Mononuclear cell (primary cell): ENCODE results near the gene ZNF473. TPM values are rescaled to one million over a fixed set of nuclear protein-coding genes. Genes with fewer than 3 reads are reported as not detected.

Experiments used
- H3K27me3 ChIP-seq: 2 replicates; pipeline ENCODE4 v1.6.0; 2011; ENCODE audit warnings: low read length, control low read depth; ENCODE audit not compliant: insufficient read depth
- H3K4me1 ChIP-seq: 2 replicates; pipeline ENCODE4 v1.5.1; 2011; ENCODE audit warnings: mild to moderate bottlenecking, low read length, control low read depth; ENCODE audit not compliant: insufficient read depth
- H3K4me3 ChIP-seq: 2 replicates; pipeline ENCODE4 v1.5.1; 2011; ENCODE audit warnings: mild to moderate bottlenecking, low read length, moderate library complexity
- H3K9me3 ChIP-seq: 2 replicates; pipeline ENCODE4 v1.5.1; 2011; ENCODE audit warnings: low read depth, mild to moderate bottlenecking, control low read depth, low read length
- total RNA-seq: library from RNA; depleted of rRNA; stranded (reverse); fragments of >200 nt; gene quantifications from one replicate; pipeline ENCODE4 v1.2.3, GENCODE V29; 2012

ZNF473 gene
- total RNA-seq, 1 donor = 2.0 TPM

- H3K9me3 ChIP-seq = no peaks in the 10 kb centered on the region
- no peaks in the 10 kb centered on the region for H3K27me3 ChIP-seq
- H3K4me3 ChIP-seq = no peak overlapping the region
- H3K4me1 ChIP-seq = peaks cover 10% of the 10 kb centered on the region
Measured at GRCh38 chr19:49999371-50000010, 26.3 kb upstream of the ZNF473 start.

- no peaks in the 10 kb centered on the region for H3K27me3 ChIP-seq
- H3K4me1 ChIP-seq = peaks cover 11% of the 10 kb centered on the region
- H3K9me3 ChIP-seq = no peaks in the 10 kb centered on the region
- no peak overlapping the region for H3K4me3 ChIP-seq
Measured at GRCh38 chr19:50000038-50000840, 25.6 kb upstream of the ZNF473 start.

GRCh38 chr19:50000841-50001557 is 24.8 kb upstream of the ZNF473 start:
- Histone ChIP-seq H3K4me3 (no peak overlapping the region), H3K27me3 (no peaks in the 10 kb centered on the region), H3K9me3 (no peaks in the 10 kb centered on the region), H3K4me1 (peaks cover 11% of the 10 kb centered on the region)

GRCh38 chr19:50001775-50002174 is 24.0 kb upstream of the ZNF473 start:
- Histone ChIP-seq H3K4me1 (peaks cover 11% of the 10 kb centered on the region), H3K27me3 (no peaks in the 10 kb centered on the region), H3K9me3 (no peaks in the 10 kb centered on the region), H3K4me3 (no peak overlapping the region)

- H3K4me3 ChIP-seq = no peak overlapping the region
- H3K4me1 ChIP-seq = peaks cover 11% of the 10 kb centered on the region
- no peaks in the 10 kb centered on the region for H3K9me3 ChIP-seq
- no peaks in the 10 kb centered on the region for H3K27me3 ChIP-seq
Measured at GRCh38 chr19:50002386-50002960, 23.3 kb upstream of the ZNF473 start.

GRCh38 chr19:50003254-50003788 is 22.5 kb upstream of the ZNF473 start:
- Histone ChIP-seq H3K4me1 (peaks cover 11% of the 10 kb centered on the region), H3K4me3 (no peak overlapping the region), H3K27me3 (no peaks in the 10 kb centered on the region), H3K9me3 (no peaks in the 10 kb centered on the region)

- H3K9me3 ChIP-seq = no peaks in the 10 kb centered on the region
- H3K4me3 ChIP-seq = no peak overlapping the region
- H3K27me3 ChIP-seq = no peaks in the 10 kb centered on the region
- peaks cover 11% of the 10 kb centered on the region for H3K4me1 ChIP-seq
Measured at GRCh38 chr19:50003810-50004419, 21.9 kb upstream of the ZNF473 start.

- H3K4me1 ChIP-seq = peaks cover 11% of the 10 kb centered on the region
- no peak overlapping the region for H3K4me3 ChIP-seq
- no peaks in the 10 kb centered on the region for H3K9me3 ChIP-seq
- no peaks in the 10 kb centered on the region for H3K27me3 ChIP-seq
Measured at GRCh38 chr19:50005428-50005827, 20.4 kb upstream of the ZNF473 start.

GRCh38 chr19:50007170-50007569 is 18.6 kb upstream of the ZNF473 start:
- no peaks in the 10 kb centered on the region for H3K9me3 ChIP-seq
- no peaks in the 10 kb centered on the region for H3K27me3 ChIP-seq
- no peak overlapping the region for H3K4me3 ChIP-seq
- H3K4me1 ChIP-seq = peaks cover 11% of the 10 kb centered on the region

- Histone ChIP-seq H3K27me3 (no peaks in the 10 kb centered on the region), H3K4me1 (peaks cover 11% of the 10 kb centered on the region), H3K4me3 (no peak overlapping the region), H3K9me3 (no peaks in the 10 kb centered on the region)
Measured at GRCh38 chr19:50007947-50008346, 17.9 kb upstream of the ZNF473 start.

- Histone ChIP-seq H3K4me1 (peaks cover 11% of the 10 kb centered on the region), H3K27me3 (no peaks in the 10 kb centered on the region), H3K4me3 (no peak overlapping the region), H3K9me3 (no peaks in the 10 kb centered on the region)
Measured at GRCh38 chr19:50008532-50008931, 17.3 kb upstream of the ZNF473 start.

- Histone ChIP-seq H3K9me3 (no peaks in the 10 kb centered on the region), H3K4me3 (no peak overlapping the region), H3K27me3 (no peaks in the 10 kb centered on the region), H3K4me1 (no peaks in the 10 kb centered on the region)
Measured at GRCh38 chr19:50016225-50016807, 9.5 kb upstream of the ZNF473 start.

- H3K9me3 ChIP-seq = no peaks in the 10 kb centered on the region
- no peaks in the 10 kb centered on the region for H3K27me3 ChIP-seq
- H3K4me1 ChIP-seq = peaks cover 14% of the 10 kb centered on the region
- no peak overlapping the region for H3K4me3 ChIP-seq
Measured at GRCh38 chr19:50020481-50020880, 5.3 kb upstream of the ZNF473 start.

GRCh38 chr19:50022823-50023222 is 3.0 kb upstream of the ZNF473 start:
- Histone ChIP-seq H3K4me3 (no peak overlapping the region), H3K9me3 (no peaks in the 10 kb centered on the region), H3K4me1 (peaks cover 31% of the 10 kb centered on the region), H3K27me3 (no peaks in the 10 kb centered on the region)
